Femur (tissue), 1 donor: ENCODE measurements around the gene NR6A1.

Source experiments
- DNase-seq: peaks from one replicate; pipeline ENCODE4 v3.0.0-alpha.2; 2017

Gene NR6A1

DNA sequence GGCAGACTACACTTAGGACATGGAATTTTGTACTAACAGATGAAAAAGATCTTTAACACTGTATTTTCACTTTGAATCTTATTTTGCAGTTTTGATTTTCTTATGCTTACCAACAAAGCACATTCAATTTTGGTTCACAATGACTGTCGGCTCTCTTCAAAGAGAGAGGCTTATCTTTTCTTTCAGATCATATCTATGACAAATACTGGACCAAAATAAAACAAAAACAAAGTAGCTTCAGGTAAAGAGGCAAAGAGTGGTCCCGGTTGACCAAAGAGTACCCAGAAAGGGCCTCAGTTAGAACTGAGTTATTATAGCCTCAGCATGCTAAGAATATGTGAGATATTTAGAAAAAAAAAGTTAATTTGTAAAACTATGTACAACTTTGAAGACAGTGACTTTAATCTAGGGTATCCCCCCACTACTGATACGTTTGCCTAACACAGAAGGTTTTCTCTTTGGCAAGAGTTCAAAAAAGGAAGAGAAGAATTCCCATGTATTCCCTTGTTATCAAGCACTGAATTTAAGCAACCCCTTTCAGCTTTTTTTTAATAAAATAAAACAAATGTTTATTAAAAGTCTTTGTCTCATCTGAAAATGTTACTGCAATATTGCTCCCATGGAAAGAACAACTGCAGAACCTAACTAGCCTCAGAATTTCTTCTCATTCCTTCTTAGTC is 50.5 kb downstream of the NR6A1 start:
- no peak for DNase-seq

GRCh38 chr9:124718928-124719327 is 52.2 kb downstream of the NR6A1 start:
- DNase-seq: no peak

- DNase-seq: no peak
These were observed 53.5 kb downstream of the NR6A1 start for GRCh38 chr9:124717597-124717996.

DNA sequence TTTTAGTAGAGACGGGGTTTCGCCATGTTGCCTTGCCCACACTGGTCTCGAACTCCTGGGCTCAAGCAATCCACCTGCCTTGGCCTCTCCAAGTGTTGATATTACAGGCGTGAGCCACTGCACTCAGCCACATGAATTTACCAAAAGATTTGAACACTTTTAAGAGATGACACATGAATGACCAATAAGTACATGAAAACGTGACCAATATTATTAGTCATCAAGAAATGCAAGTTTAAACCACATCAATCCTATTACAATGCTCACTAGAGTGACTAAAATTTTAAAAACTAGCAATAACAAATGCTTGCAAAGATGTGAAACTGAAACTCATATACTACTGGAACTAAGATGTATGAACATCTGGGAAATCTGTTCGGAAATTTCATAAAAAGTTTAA is 54.3 kb downstream of the NR6A1 start:
- no peak for DNase-seq

DNA sequence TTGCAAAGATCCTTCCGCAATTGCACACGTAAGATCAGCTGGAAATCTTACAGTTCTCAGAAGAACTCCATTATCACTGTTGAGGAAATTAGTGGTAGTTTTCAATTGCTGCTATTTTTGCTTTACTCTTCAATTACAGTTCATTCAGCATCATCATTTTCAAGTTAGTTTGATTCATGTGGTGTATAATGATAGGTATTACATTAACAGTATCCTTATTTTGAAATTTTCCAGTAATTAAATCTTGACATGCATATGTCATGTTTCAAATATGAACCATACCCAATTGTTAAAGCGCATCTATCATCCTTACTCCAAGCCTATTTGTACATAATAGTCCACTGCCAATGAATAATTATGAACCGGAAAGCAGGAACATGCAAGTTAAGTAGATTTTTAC is 60.3 kb downstream of the NR6A1 start:
- DNase-seq: no peak

GRCh38 chr9:124709292-124709690 is 61.8 kb downstream of the NR6A1 start:
- no peak for DNase-seq

GRCh38 chr9:124708633-124709291 is 62.3 kb downstream of the NR6A1 start:
- no peak for DNase-seq

- no peak for DNase-seq
These were observed 63.0 kb downstream of the NR6A1 start for GRCh38 chr9:124708074-124708473.

DNA sequence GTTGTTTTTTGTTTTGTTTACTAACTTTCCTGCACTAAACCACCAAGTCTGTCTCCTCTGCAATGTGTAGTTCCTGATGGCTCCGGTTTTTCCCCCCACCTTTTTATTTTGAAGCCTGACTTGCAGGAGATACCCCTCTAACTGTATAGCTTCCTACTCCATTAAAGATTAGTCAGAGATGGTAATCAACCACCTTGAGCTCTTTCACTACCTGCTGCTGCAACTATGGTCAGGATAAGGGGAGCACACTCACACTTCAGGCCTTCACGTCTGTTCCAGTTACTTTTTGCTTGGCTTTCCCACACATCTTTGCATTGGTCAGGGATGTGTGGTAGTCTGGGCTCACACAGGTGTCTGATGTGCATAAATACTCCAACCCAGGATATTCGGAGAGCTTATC is 63.4 kb downstream of the NR6A1 start:
- DNase-seq: no peak

DNA sequence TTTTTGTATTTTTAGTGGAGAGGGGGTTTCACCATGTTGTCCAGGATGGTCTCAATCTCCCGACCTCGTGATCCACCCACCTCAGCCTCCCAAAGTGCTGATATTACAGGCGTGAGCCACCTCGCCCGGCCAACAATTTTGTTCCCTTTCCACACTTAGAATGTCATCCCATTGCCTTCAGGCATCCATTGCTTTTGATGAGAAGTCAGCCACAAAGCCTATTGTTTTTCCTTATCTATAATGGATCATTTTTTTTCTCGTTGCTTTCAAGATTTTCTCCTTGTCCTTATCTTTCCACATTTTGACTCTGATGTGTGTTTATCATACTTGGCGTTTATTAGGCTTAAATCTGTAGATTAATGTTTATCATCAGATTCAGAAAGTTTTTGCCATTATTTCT is 64.4 kb downstream of the NR6A1 start:
- DNase-seq: no peak

GRCh38 chr9:124699575-124699974 is 71.5 kb downstream of the NR6A1 start:
- DNase-seq: no peak

DNA sequence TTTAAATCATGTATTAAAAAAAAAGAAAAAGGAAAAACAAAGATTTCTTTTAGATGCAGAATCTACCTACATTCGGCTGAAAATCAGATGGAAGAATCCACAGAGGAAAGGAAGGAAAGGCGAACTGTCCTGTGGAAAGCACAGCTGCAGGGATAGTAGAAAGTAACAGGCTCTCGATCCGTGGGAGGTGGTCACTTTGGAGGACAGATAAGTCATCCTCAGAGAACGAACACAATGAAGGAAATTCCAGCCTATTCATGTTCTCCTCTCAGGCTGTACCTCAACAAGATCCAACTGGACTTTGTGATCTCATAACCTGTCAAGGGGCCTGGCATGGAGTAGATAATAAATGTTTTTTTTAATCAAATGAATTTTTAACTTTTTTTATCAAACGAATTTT is 72.8 kb downstream of the NR6A1 start:
- DNase-seq: no peak

DNA sequence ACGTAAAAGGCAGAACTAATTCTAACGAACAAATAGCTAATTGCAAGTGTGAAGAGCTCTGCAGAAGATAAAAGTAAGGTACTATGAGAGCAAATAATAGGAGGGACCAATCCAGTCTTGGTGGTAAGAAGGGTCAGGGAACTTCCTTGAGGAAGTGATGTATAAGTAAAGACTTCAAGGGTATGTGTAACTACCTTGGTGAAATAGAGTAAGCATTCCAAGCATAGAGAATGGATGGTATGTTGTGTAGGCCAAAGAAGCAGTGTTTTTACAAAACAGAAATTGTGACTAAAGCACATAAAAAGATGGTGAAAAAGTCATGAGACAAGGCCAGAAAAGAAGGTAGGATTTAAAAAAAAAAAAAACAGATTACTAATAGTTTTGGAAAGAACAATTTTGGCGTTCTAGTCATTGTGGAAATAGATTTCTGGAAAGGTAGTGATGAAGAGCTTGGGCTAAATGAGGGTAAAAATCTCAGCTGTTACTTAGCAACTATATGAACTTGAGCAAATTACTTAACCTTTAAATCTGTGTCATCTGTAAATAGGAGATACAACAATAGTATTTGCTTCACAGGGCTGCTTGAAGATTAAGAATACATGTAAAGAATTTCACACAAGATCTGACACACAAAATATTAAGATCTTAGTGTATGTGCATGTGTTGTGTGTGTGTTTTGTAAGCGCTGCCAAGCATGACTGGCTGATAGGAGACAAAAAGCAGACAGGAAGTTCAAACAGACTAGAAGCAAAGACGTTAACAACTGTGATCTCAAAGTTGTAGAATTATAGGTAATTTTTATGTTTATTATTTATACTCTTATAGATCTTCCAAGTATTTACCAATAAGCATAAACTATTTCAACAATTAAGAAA is 73.5 kb downstream of the NR6A1 start:
- DNase-seq: no peak

DNA sequence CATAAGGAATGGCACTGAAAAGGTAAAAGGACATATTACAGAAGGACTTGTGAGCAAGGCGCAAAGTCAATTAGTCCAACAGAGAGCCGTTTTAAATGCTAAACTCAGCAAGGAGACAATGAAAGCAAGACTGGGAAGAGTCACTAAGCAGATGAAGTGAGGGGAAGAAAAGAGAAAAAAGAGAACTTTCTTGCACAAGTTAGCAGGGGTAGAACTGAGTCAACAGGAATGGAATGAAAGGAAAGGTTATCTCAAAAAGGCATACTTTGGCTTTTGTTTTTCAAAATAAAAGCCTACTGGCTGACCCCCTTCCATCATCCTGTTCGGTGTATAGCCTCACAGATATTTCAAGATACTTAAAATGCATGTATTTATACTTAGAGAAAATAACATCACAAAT is 75.0 kb downstream of the NR6A1 start:
- no peak for DNase-seq

- DNase-seq: no peak
These were observed 75.7 kb downstream of the NR6A1 start for GRCh38 chr9:124695280-124695890.

GRCh38 chr9:124694414-124695279 is 76.5 kb downstream of the NR6A1 start:
- DNase-seq: no peak

DNA sequence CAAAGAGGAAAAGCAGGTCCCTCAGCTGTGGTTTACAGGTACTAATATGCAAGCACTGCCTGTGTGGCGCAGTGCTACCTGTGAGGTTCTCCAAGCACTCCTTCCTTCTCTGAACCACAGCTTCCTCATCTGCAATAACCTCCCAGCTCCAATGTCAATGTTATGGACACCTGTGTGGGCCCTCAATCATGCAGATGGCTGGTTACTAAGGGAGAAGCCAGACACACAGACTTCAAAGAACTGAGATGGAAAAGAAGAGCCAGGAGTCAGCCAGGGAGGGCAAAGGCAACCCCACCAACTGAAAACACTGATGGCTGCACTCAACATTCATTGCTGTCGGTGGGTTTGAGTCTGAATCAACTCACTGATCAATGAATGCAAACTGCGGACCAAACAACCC is 77.7 kb downstream of the NR6A1 start:
- DNase-seq: no peak

- DNase-seq: no peak
These were observed 82.7 kb downstream of the NR6A1 start for GRCh38 chr9:124688238-124688904.

DNA sequence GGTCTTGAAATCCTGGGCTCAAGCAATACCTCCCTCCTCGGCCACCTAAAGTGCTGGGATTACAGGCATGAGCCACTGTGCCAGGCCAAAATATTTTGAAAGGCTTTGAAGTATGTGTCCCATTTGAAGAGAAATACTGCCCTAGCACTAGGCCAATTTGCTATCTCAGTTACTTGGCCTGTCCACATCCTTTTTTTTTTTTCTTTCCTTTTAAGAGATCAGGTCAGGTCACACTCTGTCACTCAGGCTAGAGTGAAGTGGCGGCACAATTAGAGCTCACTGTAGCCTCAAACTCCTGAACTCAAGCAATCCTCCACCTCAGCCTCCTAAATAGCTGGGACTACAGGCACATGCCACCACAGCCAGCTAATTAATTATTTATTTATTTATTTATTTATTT is 84.2 kb downstream of the NR6A1 start:
- no peak for DNase-seq

DNA sequence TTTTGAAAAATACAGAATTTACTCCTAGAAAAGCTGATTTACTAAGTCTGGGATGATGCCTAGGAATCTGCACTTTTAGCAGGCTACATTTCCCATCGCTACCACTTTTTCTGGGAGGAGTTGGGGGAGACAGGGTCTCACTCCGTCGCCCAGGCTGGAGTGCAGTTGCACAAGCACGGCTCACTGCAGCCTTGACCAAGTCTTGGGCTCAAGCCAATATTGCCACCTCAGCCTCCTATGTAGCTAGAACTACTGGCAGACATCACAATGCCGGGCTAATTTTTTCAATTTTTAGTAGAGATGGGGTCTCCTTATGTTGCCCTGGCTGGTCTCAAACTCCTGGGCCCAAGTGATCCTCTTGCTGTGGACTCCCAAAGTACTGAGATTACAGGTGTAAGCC is 85.9 kb downstream of the NR6A1 start:
- DNase-seq: no peak

DNA sequence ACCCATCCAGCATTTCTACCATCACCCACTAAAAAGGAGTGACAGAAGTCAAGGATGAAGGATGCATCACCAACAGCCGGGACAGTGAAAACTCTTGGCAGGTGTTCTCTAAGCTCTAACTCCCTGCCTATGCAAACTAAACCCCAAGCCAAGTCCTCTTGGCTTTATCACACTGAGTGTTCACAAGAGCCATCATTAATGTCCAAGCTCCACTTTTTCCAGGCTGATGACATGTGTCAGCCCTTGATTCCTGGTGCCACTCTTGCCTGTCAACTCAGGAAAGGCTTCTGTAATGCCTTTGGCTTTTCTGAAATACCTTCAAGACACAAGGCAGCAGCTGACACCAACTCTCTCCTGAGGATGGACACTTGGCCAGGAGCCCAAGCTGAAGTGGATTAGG is 86.9 kb downstream of the NR6A1 start:
- no peak for DNase-seq

- no peak for DNase-seq
These were observed 88.1 kb downstream of the NR6A1 start for GRCh38 chr9:124683043-124683442.
